ENCODE results near the gene PTPRB. TPM values are rescaled to one million over a fixed set of nuclear protein-coding genes. Genes with fewer than 3 reads are reported as not detected.

The PTPRB gene
- polyA plus RNA-seq, 2 of the 4 experiments (the other 2 are of a cell fraction): 0.34 to 0.57 TPM

GRCh38 chr12:70467918-70468733, 169.1 kb downstream of the PTPRB start:
- Histone ChIP-seq H3K9me3 (peaks cover 7% of the 10 kb centered on the region; the same call in 1 of the 3 replicates), H3K27ac (no peak overlapping the region), H3K4me2 (no peak overlapping the region), H3K4me1 (no peaks in the 10 kb centered on the region), H3K4me3 (no peak overlapping the region)
- FAIRE-seq (no peak), DNase-seq (ENCODE audit: low read depth in 1 of 2, low spot score in 1 of 2) (no peak), ATAC-seq (no peak)
- TF ChIP-seq CEBPB (IDR thresholded peaks at IDR 0.05) (no peak), ZSCAN20 (CRISPR knock-in tag; IDR thresholded peaks at IDR 0.05) (no peak), HEYL (CRISPR knock-in tag; IDR thresholded peaks at IDR 0.05) (no peak), ZFP36 (IDR thresholded peaks at IDR 0.05; ENCODE audit: borderline replicate concordance, partially characterized antibody) (no peak), BCL3 (IDR thresholded peaks at IDR 0.05) (no peak), EHMT2 (IDR thresholded peaks at IDR 0.05; ENCODE audit: low read depth) (no peak), RCOR1 (IDR thresholded peaks at IDR 0.05; ENCODE audit: low read depth, low read length) (no peak), TFCP2L1 (CRISPR knock-in tag; IDR thresholded peaks at IDR 0.05) (no peak), ESRRA (IDR thresholded peaks at IDR 0.05; ENCODE audit: borderline replicate concordance, low read length) (no peak), REST (IDR thresholded peaks at IDR 0.05) (no peak), HMGXB4 (CRISPR knock-in tag; IDR thresholded peaks at IDR 0.05; ENCODE audit: borderline replicate concordance) (no peak), FOSL2 (IDR thresholded peaks at IDR 0.05) (no peak), FOSL2 (CRISPR knock-in tag; IDR thresholded peaks at IDR 0.05) (no peak), KDM5A (IDR thresholded peaks at IDR 0.05) (no peak), MYC (IDR thresholded peaks at IDR 0.05; ENCODE audit: borderline replicate concordance, low read length) (no peak)
- POLR2A ChIA-PET: no interaction called here
- CTCF ChIA-PET: interaction anchor here (0.8 to 1.3 kb wide), 2 partner anchors 57 to 589 kb away, joined by 3 read pairs; no protein-coding TSS in a partner anchor
- WGBS (ENCODE audit: missing lambda C conversion rate): 45% methylated on average over 10 of the region's 10 CpGs

- 21% methylated on average over 2 of the region's 2 CpGs for WGBS (ENCODE audit: missing lambda C conversion rate)
- FAIRE-seq: no peak
- POLR2A ChIA-PET: no interaction called here
Observed at GRCh38 chr12:70467476-70467875, 169.8 kb downstream of the PTPRB start.

More at GRCh38 chr12:70467476-70467875, 169.8 kb downstream of the PTPRB start:
- H3K4me2 ChIP-seq: no peak overlapping the region
- no peaks in the 10 kb centered on the region for H3K4me1 ChIP-seq
- CTCF ChIA-PET: interaction anchor here (0.8 to 1.3 kb wide), 2 partner anchors 58 to 588 kb away, joined by 3 read pairs; no protein-coding TSS in a partner anchor
- no peak overlapping the region for H3K27ac ChIP-seq
- no peak for ATAC-seq
- no peak overlapping the region for H3K4me3 ChIP-seq
- DNase-seq (ENCODE audit: low read depth in 1 of 2, low spot score in 1 of 2): no peak
- H3K9me3 ChIP-seq: peaks cover 7% of the 10 kb centered on the region; the same call in 1 of the 3 replicates
- TF ChIP-seq RARB (CRISPR knock-in tag; IDR thresholded peaks at IDR 0.05) (no peak), FOSB (CRISPR knock-in tag; IDR thresholded peaks at IDR 0.05) (no peak), NR3C1 (IDR thresholded peaks at IDR 0.05) (no peak), MYC (IDR thresholded peaks at IDR 0.05; ENCODE audit: borderline replicate concordance, low read length) (no peak), HES2 (IDR thresholded peaks at IDR 0.05) (no peak), ZSCAN20 (CRISPR knock-in tag; IDR thresholded peaks at IDR 0.05) (no peak)
